HCT116 (cell line): ENCODE measurements around the gene CERS6. TPM values are rescaled to one million over a fixed set of nuclear protein-coding genes. Genes with fewer than 3 reads are reported as not detected.

Source experiments
- ATAC-seq: fragments of 200-7000 bp; cut with Tn5 transposase; 2 replicates; pipeline ENCODE4 v1.9.1; 2020; ENCODE audit warnings: mild to moderate bottlenecking, moderate library complexity
- BruUV-seq: library from RNA; stranded (reverse); fragments of 400-500 nt; replicated peaks from 2 replicates; lab custom pipeline; 2021; lab: Mats Ljungman, UMichigan
- CTCF ChIA-PET: fragments of 300-600 bp; sonication (Branson Sonifier 250); formaldehyde crosslinking; loops from one replicate; lab custom pipeline; 2021; ENCODE audit warnings: antibody characterized with exemption; lab: Charles Lee
- POLR2A ChIA-PET: fragments of 300-600, 350-600 bp; sonication (Branson Sonifier 250); formaldehyde crosslinking; loops from one replicate; lab custom pipeline; 2021; ENCODE audit warnings: antibody characterized with exemption; lab: Charles Lee
- RAD21 ChIA-PET, 2 experiments: fragments of 300-600 bp; sonication (Branson Sonifier 250); formaldehyde crosslinking; loops; one replicate each; lab custom pipeline; 2023; ENCODE audit warnings: low total read pairs in 2 of 2; ENCODE audit not compliant: uncharacterized antibody in 2 of 2, unreplicated experiment in 2 of 2, low non-redundant PET in 1 of 2; lab: Charles Lee
- DNase-seq: peaks from one replicate; pipeline ENCODE4 v3.0.0-alpha.2; 2010; ENCODE audit warnings: low read depth, low spot score
- H2AFZ ChIP-seq: fragments of 200-600 bp; shearing (Covaris generic), sonication (generic); 2 replicates; pipeline ENCODE4 v1.6.1; 2017; ENCODE audit warnings: low read depth, mixed run types, mixed read lengths, antibody characterized with exemption, low read length; ENCODE audit not compliant: poor library complexity, severe bottlenecking
- H3K27ac ChIP-seq: 2 replicates; pipeline ENCODE4 v1.5.1; 2012; ENCODE audit warnings: low read depth, low read length
- H3K27me3 ChIP-seq: fragments of 200-600 bp; sonication (generic); 2 replicates; pipeline ENCODE4 v1.6.1; 2016; ENCODE audit warnings: mixed run types, low read length, mixed read lengths; ENCODE audit not compliant: insufficient read depth
- H3K36me3 ChIP-seq, 2 experiments: fragments of 200-500 bp in 1 of 2; fragments of 200-600 bp in 1 of 2; sonication (Bioruptor generic) in 1 of 2; sonication (generic) in 1 of 2; 2 replicates each; pipeline versions ENCODE4 v1.5.1 to v1.6.1; 2014 to 2016; ENCODE audit warnings: low read length in 2 of 2, inconsistent platforms in 1 of 2, mixed read lengths in 1 of 2, mixed run types in 1 of 2; ENCODE audit not compliant: insufficient read depth in 2 of 2, control insufficient read depth in 1 of 2
- H3K4me1 ChIP-seq, 2 experiments: fragments of 200-600 bp in 1 of 2; sonication (generic) in 1 of 2; 2 replicates each; pipeline versions ENCODE4 v1.5.1 to v1.6.1; 2012 to 2017; ENCODE audit warnings: low read length in 2 of 2, inconsistent platforms in 1 of 2, mild to moderate bottlenecking in 1 of 2, mixed read lengths in 1 of 2, mixed run types in 1 of 2, moderate library complexity in 1 of 2; ENCODE audit not compliant: insufficient read depth in 2 of 2, control insufficient read depth in 1 of 2
- H3K4me2 ChIP-seq: fragments of 200-600 bp; sonication (generic); 2 replicates; pipeline ENCODE4 v1.6.1; 2017; ENCODE audit warnings: mixed run types, low read length, mixed read lengths
- H3K4me3 ChIP-seq, 2 experiments: fragments of 200-600 bp in 1 of 2; sonication (generic) in 1 of 2; replicated peaks in 1 of 2; 2 replicates each; pipeline ENCODE4 v1.5.1; 2011 to 2016; ENCODE audit warnings: low read length in 2 of 2, control low read depth in 1 of 2, low read depth in 1 of 2, mild to moderate bottlenecking in 1 of 2, mixed read lengths in 1 of 2, mixed run types in 1 of 2
- H3K79me2 ChIP-seq: fragments of 200-600 bp; sonication (generic); 2 replicates; pipeline ENCODE4 v1.6.1; 2017; ENCODE audit warnings: mild to moderate bottlenecking, mixed run types, low read length, moderate library complexity, mixed read lengths; ENCODE audit not compliant: insufficient read depth
- H3K9ac ChIP-seq: fragments of 200-600 bp; sonication (generic); 2 replicates; pipeline ENCODE4 v1.6.1; 2016; ENCODE audit warnings: low read length, mixed read lengths
- H3K9me2 ChIP-seq: fragments of 200-600 bp; sonication (generic), shearing (Covaris generic); 2 replicates; pipeline ENCODE4 v1.6.1; 2017; ENCODE audit warnings: mixed run types, mild to moderate bottlenecking, moderate library complexity; ENCODE audit not compliant: insufficient read depth
- H3K9me3 ChIP-seq, 2 experiments: fragments of 200-500 bp in 1 of 2; fragments of 200-600 bp in 1 of 2; sonication (Bioruptor generic) in 1 of 2; sonication (generic) in 1 of 2; 2 replicates each; pipeline ENCODE4 v1.6.1; 2014 to 2017; ENCODE audit warnings: low read length in 2 of 2, mixed read lengths in 2 of 2, inconsistent platforms in 1 of 2, low read depth in 1 of 2, mild to moderate bottlenecking in 1 of 2, mixed run types in 1 of 2, moderate library complexity in 1 of 2; ENCODE audit not compliant: control insufficient read depth in 1 of 2, insufficient read depth in 1 of 2
- H4K20me1 ChIP-seq: fragments of 200-600 bp; sonication (generic), shearing (Covaris generic); 2 replicates; pipeline ENCODE4 v1.6.1; 2017; ENCODE audit warnings: mixed run types, mild to moderate bottlenecking, moderate library complexity; ENCODE audit not compliant: insufficient read depth
- ELF1 ChIP-seq: IDR thresholded peaks from 2 replicates; pipeline ENCODE4 v1.6.1; 2012; ENCODE audit warnings: low read depth, borderline replicate concordance
- EZH2 ChIP-seq: fragments of 200-600 bp; sonication (generic); IDR thresholded peaks from 2 replicates; pipeline ENCODE4 v1.6.1; 2017; ENCODE audit warnings: antibody characterized with exemption, mixed run types
- POLR2A ChIP-seq: IDR thresholded peaks from 2 replicates; pipeline ENCODE4 v1.7.0; 2011; ENCODE audit warnings: borderline replicate concordance; ENCODE audit not compliant: insufficient read depth, insufficient read length; ENCODE audit errors: extremely low read depth
- POLR2AphosphoS5 ChIP-seq: IDR thresholded peaks from 2 replicates; pipeline ENCODE4 v1.6.1; 2011; ENCODE audit warnings: mild to moderate bottlenecking, low read depth, low read length, moderate library complexity
- SIN3A ChIP-seq: IDR thresholded peaks from 2 replicates; pipeline ENCODE4 v1.6.1; 2012; ENCODE audit warnings: low read depth
- SP1 ChIP-seq: IDR thresholded peaks from 2 replicates; pipeline ENCODE4 v1.6.1; 2012; ENCODE audit warnings: low read depth
- SRF ChIP-seq: IDR thresholded peaks from 2 replicates; pipeline ENCODE4 v1.6.1; 2012; ENCODE audit warnings: low read depth
- YY1 ChIP-seq: IDR thresholded peaks from 2 replicates; pipeline ENCODE4 v1.6.1; 2011; ENCODE audit warnings: low read length, low read depth, moderate library complexity, mild to moderate bottlenecking; ENCODE audit not compliant: insufficient replicate concordance; ENCODE audit errors: extremely low read depth
- ZFX ChIP-seq: fragments of 450-650 bp; IDR thresholded peaks from 2 replicates; pipeline ENCODE4 v1.6.1; 2017
- ZNF274 ChIP-seq: fragments of 200-500 bp; sonication (Bioruptor generic); IDR thresholded peaks from 2 replicates; pipeline ENCODE4 v1.6.1; 2014; ENCODE audit warnings: mild to moderate bottlenecking, low read depth, low read length, inconsistent platforms
- intact Hi-C: fragments of 100-400 bp; cut with micrococcal nuclease; formaldehyde crosslinking; loops from 2 replicates; pipeline ENCODE4 v1.10.0; 2022
- total RNA-seq: library from RNA; stranded (reverse); gene quantifications from one replicate; pipeline ENCODE4 v1.2.1, GENCODE V29; 2021; ENCODE audit not compliant: unreplicated experiment
- TF ChIP-seq, protein P1 (sequence below): IDR thresholded peaks from 2 replicates; pipeline ENCODE4 v1.6.1; 2012
- TF ChIP-seq, protein P2 (sequence below): IDR thresholded peaks from 2 replicates; pipeline ENCODE4 v1.6.1; 2012
- TF ChIP-seq, protein P3 (sequence below): IDR thresholded peaks from 2 replicates; pipeline ENCODE4 v1.6.1; 2011; ENCODE audit warnings: mild to moderate bottlenecking, low read length, moderate library complexity; ENCODE audit not compliant: insufficient replicate concordance; ENCODE audit errors: extremely low read depth
- TF ChIP-seq, protein P4 (sequence below), 3 experiments: fragments of 200-600 bp in 1 of 3; sonication (generic) in 1 of 3; IDR thresholded peaks in 2 of 3; conservative IDR thresholded peaks in 1 of 3; 2 replicates each; pipeline ENCODE4 v1.5.1; 2012 to 2017; ENCODE audit warnings: low read depth in 2 of 3, low read length in 2 of 3, antibody characterized with exemption in 1 of 3, borderline replicate concordance in 1 of 3, control low read depth in 1 of 3, mild to moderate bottlenecking in 1 of 3, mixed read lengths in 1 of 3, mixed run types in 1 of 3, moderate library complexity in 1 of 3; ENCODE audit not compliant: insufficient read depth in 1 of 3
- TF ChIP-seq, protein P5 (sequence below): IDR thresholded peaks from 2 replicates; pipeline ENCODE4 v1.6.1; 2012; ENCODE audit warnings: low read depth

Gene CERS6
- total RNA-seq, 1 experiment from 2014 or later: 37.0 TPM

DNA sequence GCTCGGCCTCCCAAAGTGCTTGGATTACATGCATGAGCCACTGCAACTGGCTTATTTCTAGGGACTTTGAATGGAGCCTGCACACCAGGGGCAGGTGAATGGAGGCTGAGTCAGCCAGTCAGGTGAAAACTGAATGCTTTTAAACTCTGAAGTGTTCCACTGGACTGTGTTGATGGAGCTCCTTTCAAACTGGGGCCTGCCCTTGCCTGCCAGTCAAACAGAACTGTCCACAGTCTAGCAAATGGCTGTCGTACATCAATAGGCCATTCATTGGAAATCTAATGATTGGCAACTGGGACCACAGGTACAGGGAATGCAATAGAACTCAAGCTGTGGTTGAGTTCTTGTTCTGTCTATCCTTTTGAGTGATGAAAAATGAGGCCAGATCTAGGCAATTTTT lies 345.4 kb downstream of the CERS6 start:
- DNase-seq (no peak), ATAC-seq (no peak)
- no peak for TF ChIP-seq ZNF274
- no peak for TF ChIP-seq POLR2A
- TF ChIP-seq SIN3A: no peak
- TF ChIP-seq, protein P1, sequence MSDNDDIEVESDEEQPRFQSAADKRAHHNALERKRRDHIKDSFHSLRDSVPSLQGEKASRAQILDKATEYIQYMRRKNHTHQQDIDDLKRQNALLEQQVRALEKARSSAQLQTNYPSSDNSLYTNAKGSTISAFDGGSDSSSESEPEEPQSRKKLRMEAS: no peak
- no peak for TF ChIP-seq YY1
- TF ChIP-seq, protein P2, sequence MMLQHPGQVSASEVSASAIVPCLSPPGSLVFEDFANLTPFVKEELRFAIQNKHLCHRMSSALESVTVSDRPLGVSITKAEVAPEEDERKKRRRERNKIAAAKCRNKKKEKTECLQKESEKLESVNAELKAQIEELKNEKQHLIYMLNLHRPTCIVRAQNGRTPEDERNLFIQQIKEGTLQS: no peak
- no peak for TF ChIP-seq EZH2
- no peak for TF ChIP-seq ELF1
- TF ChIP-seq, protein P3, sequence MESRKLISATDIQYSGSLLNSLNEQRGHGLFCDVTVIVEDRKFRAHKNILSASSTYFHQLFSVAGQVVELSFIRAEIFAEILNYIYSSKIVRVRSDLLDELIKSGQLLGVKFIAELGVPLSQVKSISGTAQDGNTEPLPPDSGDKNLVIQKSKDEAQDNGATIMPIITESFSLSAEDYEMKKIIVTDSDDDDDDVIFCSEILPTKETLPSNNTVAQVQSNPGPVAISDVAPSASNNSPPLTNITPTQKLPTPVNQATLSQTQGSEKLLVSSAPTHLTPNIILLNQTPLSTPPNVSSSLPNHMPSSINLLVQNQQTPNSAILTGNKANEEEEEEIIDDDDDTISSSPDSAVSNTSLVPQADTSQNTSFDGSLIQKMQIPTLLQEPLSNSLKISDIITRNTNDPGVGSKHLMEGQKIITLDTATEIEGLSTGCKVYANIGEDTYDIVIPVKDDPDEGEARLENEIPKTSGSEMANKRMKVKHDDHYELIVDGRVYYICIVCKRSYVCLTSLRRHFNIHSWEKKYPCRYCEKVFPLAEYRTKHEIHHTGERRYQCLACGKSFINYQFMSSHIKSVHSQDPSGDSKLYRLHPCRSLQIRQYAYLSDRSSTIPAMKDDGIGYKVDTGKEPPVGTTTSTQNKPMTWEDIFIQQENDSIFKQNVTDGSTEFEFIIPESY: no peak
- no peak for TF ChIP-seq ZFX
- no peak for TF ChIP-seq SP1
- TF ChIP-seq, protein P4, sequence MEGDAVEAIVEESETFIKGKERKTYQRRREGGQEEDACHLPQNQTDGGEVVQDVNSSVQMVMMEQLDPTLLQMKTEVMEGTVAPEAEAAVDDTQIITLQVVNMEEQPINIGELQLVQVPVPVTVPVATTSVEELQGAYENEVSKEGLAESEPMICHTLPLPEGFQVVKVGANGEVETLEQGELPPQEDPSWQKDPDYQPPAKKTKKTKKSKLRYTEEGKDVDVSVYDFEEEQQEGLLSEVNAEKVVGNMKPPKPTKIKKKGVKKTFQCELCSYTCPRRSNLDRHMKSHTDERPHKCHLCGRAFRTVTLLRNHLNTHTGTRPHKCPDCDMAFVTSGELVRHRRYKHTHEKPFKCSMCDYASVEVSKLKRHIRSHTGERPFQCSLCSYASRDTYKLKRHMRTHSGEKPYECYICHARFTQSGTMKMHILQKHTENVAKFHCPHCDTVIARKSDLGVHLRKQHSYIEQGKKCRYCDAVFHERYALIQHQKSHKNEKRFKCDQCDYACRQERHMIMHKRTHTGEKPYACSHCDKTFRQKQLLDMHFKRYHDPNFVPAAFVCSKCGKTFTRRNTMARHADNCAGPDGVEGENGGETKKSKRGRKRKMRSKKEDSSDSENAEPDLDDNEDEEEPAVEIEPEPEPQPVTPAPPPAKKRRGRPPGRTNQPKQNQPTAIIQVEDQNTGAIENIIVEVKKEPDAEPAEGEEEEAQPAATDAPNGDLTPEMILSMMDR (IDR thresholded peaks at IDR 0.05 in 2 of 3, conservative IDR thresholded peaks at IDR 0.05 in 1 of 3; ENCODE audit: borderline replicate concordance in 1 of 3, insufficient read depth in 1 of 3, low read depth in 2 of 3, low read length in 2 of 3): no peak
- no peak for TF ChIP-seq POLR2AphosphoS5
- TF ChIP-seq, protein P5, sequence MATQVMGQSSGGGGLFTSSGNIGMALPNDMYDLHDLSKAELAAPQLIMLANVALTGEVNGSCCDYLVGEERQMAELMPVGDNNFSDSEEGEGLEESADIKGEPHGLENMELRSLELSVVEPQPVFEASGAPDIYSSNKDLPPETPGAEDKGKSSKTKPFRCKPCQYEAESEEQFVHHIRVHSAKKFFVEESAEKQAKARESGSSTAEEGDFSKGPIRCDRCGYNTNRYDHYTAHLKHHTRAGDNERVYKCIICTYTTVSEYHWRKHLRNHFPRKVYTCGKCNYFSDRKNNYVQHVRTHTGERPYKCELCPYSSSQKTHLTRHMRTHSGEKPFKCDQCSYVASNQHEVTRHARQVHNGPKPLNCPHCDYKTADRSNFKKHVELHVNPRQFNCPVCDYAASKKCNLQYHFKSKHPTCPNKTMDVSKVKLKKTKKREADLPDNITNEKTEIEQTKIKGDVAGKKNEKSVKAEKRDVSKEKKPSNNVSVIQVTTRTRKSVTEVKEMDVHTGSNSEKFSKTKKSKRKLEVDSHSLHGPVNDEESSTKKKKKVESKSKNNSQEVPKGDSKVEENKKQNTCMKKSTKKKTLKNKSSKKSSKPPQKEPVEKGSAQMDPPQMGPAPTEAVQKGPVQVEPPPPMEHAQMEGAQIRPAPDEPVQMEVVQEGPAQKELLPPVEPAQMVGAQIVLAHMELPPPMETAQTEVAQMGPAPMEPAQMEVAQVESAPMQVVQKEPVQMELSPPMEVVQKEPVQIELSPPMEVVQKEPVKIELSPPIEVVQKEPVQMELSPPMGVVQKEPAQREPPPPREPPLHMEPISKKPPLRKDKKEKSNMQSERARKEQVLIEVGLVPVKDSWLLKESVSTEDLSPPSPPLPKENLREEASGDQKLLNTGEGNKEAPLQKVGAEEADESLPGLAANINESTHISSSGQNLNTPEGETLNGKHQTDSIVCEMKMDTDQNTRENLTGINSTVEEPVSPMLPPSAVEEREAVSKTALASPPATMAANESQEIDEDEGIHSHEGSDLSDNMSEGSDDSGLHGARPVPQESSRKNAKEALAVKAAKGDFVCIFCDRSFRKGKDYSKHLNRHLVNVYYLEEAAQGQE: no peak
- TF ChIP-seq SRF: no peak
- intact Hi-C loops: no loop called here
- Histone ChIP-seq H3K79me2 (no peaks in the 10 kb centered on the region), H3K9ac (no peak overlapping the region), H2AFZ (no peak overlapping the region), H3K9me3 (no peaks in the 10 kb centered on the region), H4K20me1 (no peaks in the 10 kb centered on the region), H3K9me2 (no peaks in the 10 kb centered on the region), H3K27ac (no peak overlapping the region), H3K4me2 (no peak overlapping the region), H3K36me3 (no peaks in the 10 kb centered on the region), H3K4me3 (no peak overlapping the region), H3K27me3 (no peaks in the 10 kb centered on the region), H3K4me1 (peaks cover 5 to 17% of the 10 kb centered on the region in 2 experiments; a peak in 2 of 4 replicates)
- ChIA-PET RAD21 (no interaction called here), CTCF (no interaction called here), POLR2A (no interaction called here)
- BruUV-seq: no TSS peak
